PC-3 (cell line): Measurements from ENCODE around the gene UTS2. TPM values are rescaled to one million over a fixed set of nuclear protein-coding genes. Genes with fewer than 3 reads are reported as not detected.

Source experiments
- ATAC-seq: fragments of 200-7000 bp; cut with Tn5 transposase; 2 replicates; pipeline ENCODE4 v1.9.1; 2020; ENCODE audit warnings: mild to moderate bottlenecking, moderate library complexity
- BruUV-seq: library from RNA; stranded (reverse); fragments of 400-500 nt; replicated peaks from 2 replicates; lab custom pipeline; 2021; lab: Mats Ljungman, UMichigan
- CTCF ChIA-PET: fragments of 300-600 bp; sonication (Branson Sonifier 250); formaldehyde crosslinking; loops from one replicate; lab custom pipeline; 2022; ENCODE audit warnings: antibody characterized with exemption; lab: Charles Lee
- POLR2A ChIA-PET: fragments of 300-600 bp; sonication (Branson Sonifier 250); formaldehyde crosslinking; loops from one replicate; lab custom pipeline; 2022; ENCODE audit warnings: antibody characterized with exemption; ENCODE audit not compliant: unreplicated experiment; lab: Charles Lee
- DNase-seq: peaks from one replicate; pipeline ENCODE4 v3.0.0-alpha.2; 2015
- H2AFZ ChIP-seq: fragments of 300-600 bp; sonication (generic); 2 replicates; pipeline ENCODE4 v1.6.0; 2016; ENCODE audit warnings: antibody characterized with exemption, low read length
- H3F3A ChIP-seq: fragments of 300-600 bp; sonication (generic); one replicate; pipeline ENCODE4 v1.6.0; 2017; ENCODE audit warnings: antibody characterized with exemption, low read length, control low read depth, mild to moderate bottlenecking; ENCODE audit not compliant: unreplicated experiment
- H3K27ac ChIP-seq: fragments of 300-600 bp; sonication (generic); 2 replicates; pipeline ENCODE4 v1.5.1; 2016; ENCODE audit warnings: mild to moderate bottlenecking, low read length
- H3K27me3 ChIP-seq: fragments of 300-600 bp; sonication (generic); 2 replicates; pipeline ENCODE4 v1.6.1; 2016; ENCODE audit warnings: low read length, mixed read lengths
- H3K36me3 ChIP-seq: fragments of 300-600 bp; sonication (generic); 2 replicates; pipeline ENCODE4 v1.6.1; 2016; ENCODE audit warnings: low read depth, mixed run types, low read length, mixed read lengths
- H3K4me1 ChIP-seq: fragments of 300-600 bp; sonication (generic); 2 replicates; pipeline ENCODE4 v1.5.1; 2016; ENCODE audit warnings: low read length; ENCODE audit not compliant: insufficient read depth
- H3K4me2 ChIP-seq: fragments of 300-600 bp; sonication (generic); 2 replicates; pipeline ENCODE4 v1.6.0; 2016; ENCODE audit warnings: low read length
- H3K4me3 ChIP-seq: fragments of 300-600 bp; sonication (generic); 2 replicates; pipeline ENCODE4 v1.5.1; 2016; ENCODE audit warnings: mild to moderate bottlenecking, low read length, mixed read lengths
- H3K79me2 ChIP-seq: fragments of 300-600 bp; sonication (generic); 2 replicates; pipeline ENCODE4 v1.6.1; 2017; ENCODE audit warnings: low read length, mixed read lengths
- H3K9ac ChIP-seq: fragments of 300-600 bp; sonication (generic); 2 replicates; pipeline ENCODE4 v1.6.0; 2016; ENCODE audit warnings: mild to moderate bottlenecking, low read length
- H3K9me2 ChIP-seq: fragments of 300-600 bp; sonication (generic); replicated peaks from 2 replicates; pipeline ENCODE4 v1.6.1; 2016; ENCODE audit warnings: mixed run types, low read length, mixed read lengths
- H3K9me3 ChIP-seq: fragments of 300-600 bp; sonication (generic); 2 replicates; pipeline ENCODE4 v1.6.1; 2016; ENCODE audit warnings: low read length, mixed read lengths
- H4K20me1 ChIP-seq: fragments of 300-600 bp; sonication (generic); 2 replicates; pipeline ENCODE4 v1.6.1; 2016; ENCODE audit warnings: low read length, mixed read lengths
- EZH2 ChIP-seq: fragments of 300-600 bp; sonication (generic); IDR thresholded peaks from one replicate; pipeline ENCODE4 v1.6.1; 2017; ENCODE audit warnings: antibody characterized with exemption, mild to moderate bottlenecking, low read length; ENCODE audit not compliant: unreplicated experiment
- EZH2phosphoT487 ChIP-seq: fragments of 300-600 bp; sonication (generic); IDR thresholded peaks from 2 replicates; pipeline ENCODE4 v1.6.1; 2018; ENCODE audit warnings: mild to moderate bottlenecking, antibody characterized with exemption, low read length, borderline replicate concordance
- intact Hi-C: fragments of 100-400 bp; cut with micrococcal nuclease; formaldehyde crosslinking; loops from 2 replicates; pipeline ENCODE4 v1.9.0; 2023
- total RNA-seq: library from RNA; depleted of rRNA; stranded (reverse); fragments of >200 nt; gene quantifications from 2 replicates; pipeline ENCODE4 v1.2.3, GENCODE V29; 2014
- TF ChIP-seq, protein P1 (sequence below): fragments of 300-600 bp; sonication (generic); conservative IDR thresholded peaks from 2 replicates; pipeline ENCODE4 v1.5.1; 2017; ENCODE audit warnings: antibody characterized with exemption, low read depth, mild to moderate bottlenecking, low read length

Gene UTS2
- total RNA-seq, 1 experiment from 2014 or later: not detected

DNA sequence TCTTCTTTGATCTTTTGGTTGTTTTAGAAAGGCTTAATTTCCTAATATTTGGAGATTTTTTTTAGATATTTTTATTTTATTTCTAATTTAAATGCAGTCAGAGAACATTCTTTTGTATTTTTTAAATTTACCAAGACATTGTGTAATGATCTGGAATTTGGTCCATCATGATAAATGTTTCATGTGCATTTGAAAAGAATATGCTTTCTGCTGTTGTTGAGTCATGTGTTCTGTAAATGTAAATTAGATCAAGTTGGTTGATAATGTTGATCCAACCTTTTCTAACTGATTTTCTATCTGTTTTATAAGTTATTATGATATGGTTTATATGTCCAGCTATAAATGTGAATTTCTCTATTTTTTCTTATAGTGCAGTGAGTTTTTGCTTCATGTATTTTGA, 19.8 kb downstream of the UTS2 start:
- no peak for TF ChIP-seq EZH2phosphoT487
- TF ChIP-seq, protein P1, sequence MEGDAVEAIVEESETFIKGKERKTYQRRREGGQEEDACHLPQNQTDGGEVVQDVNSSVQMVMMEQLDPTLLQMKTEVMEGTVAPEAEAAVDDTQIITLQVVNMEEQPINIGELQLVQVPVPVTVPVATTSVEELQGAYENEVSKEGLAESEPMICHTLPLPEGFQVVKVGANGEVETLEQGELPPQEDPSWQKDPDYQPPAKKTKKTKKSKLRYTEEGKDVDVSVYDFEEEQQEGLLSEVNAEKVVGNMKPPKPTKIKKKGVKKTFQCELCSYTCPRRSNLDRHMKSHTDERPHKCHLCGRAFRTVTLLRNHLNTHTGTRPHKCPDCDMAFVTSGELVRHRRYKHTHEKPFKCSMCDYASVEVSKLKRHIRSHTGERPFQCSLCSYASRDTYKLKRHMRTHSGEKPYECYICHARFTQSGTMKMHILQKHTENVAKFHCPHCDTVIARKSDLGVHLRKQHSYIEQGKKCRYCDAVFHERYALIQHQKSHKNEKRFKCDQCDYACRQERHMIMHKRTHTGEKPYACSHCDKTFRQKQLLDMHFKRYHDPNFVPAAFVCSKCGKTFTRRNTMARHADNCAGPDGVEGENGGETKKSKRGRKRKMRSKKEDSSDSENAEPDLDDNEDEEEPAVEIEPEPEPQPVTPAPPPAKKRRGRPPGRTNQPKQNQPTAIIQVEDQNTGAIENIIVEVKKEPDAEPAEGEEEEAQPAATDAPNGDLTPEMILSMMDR: no peak
- no peak for TF ChIP-seq EZH2
- Histone ChIP-seq H2AFZ (no peak overlapping the region), H3K36me3 (no peaks in the 10 kb centered on the region; the same call in none of the 2 replicates), H3K9me3 (no peaks in the 10 kb centered on the region), H3K79me2 (no peaks in the 10 kb centered on the region), H3K27me3 (no peaks in the 10 kb centered on the region), H3K9me2 (no peaks in the 10 kb centered on the region), H3K4me3 (no peak overlapping the region), H3K4me1 (no peaks in the 10 kb centered on the region), H3K4me2 (no peak overlapping the region), H3K9ac (no peak overlapping the region), H3F3A (no peaks in the 10 kb centered on the region), H3K27ac (no peak overlapping the region), H4K20me1 (no peaks in the 10 kb centered on the region)
- ChIA-PET CTCF (no interaction called here), POLR2A (no interaction called here)
- no peak for ATAC-seq
- no peak for DNase-seq
- BruUV-seq: no TSS peak
- intact Hi-C loops: no loop called here

DNA sequence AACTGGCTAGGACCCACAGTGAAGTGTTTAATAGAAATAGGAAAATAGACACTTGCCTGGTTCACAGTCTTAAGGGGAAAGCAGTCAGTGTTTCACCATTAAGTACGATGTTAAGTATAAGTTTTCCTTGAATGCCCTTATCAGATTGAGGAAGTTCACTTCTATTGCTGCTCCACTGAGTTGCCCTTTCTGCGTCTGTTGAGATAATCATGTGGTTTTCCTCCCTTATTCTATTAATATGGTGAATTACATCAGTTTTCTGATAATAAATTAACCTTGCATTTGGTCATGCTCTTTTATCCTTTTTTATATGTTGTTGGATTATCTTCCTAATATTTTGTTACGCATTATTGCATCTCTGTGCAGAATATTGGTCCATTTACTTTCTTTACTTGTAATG, 21.4 kb downstream of the UTS2 start:
- POLR2A ChIA-PET: interaction anchor here (0.6 kb wide), 1 partner anchor 51 kb away, joined by 3 read pairs; no protein-coding TSS in a partner anchor
- CTCF ChIA-PET: no interaction called here
- Histone ChIP-seq H3K4me1 (no peaks in the 10 kb centered on the region), H3K79me2 (no peaks in the 10 kb centered on the region), H3K36me3 (no peaks in the 10 kb centered on the region; the same call in 1 of the 2 replicates), H3K4me3 (no peak overlapping the region), H2AFZ (no peak overlapping the region), H3K9me2 (no peaks in the 10 kb centered on the region), H3K27me3 (no peaks in the 10 kb centered on the region), H3F3A (no peaks in the 10 kb centered on the region), H4K20me1 (no peaks in the 10 kb centered on the region), H3K9ac (no peak overlapping the region), H3K4me2 (no peak overlapping the region), H3K27ac (no peak overlapping the region), H3K9me3 (no peaks in the 10 kb centered on the region)
- no peak for DNase-seq
- no TSS peak for BruUV-seq
- ATAC-seq: no peak
- TF ChIP-seq EZH2: no peak
- TF ChIP-seq, protein P1: no peak
- TF ChIP-seq EZH2phosphoT487: no peak
- intact Hi-C loops: no loop called here

DNA sequence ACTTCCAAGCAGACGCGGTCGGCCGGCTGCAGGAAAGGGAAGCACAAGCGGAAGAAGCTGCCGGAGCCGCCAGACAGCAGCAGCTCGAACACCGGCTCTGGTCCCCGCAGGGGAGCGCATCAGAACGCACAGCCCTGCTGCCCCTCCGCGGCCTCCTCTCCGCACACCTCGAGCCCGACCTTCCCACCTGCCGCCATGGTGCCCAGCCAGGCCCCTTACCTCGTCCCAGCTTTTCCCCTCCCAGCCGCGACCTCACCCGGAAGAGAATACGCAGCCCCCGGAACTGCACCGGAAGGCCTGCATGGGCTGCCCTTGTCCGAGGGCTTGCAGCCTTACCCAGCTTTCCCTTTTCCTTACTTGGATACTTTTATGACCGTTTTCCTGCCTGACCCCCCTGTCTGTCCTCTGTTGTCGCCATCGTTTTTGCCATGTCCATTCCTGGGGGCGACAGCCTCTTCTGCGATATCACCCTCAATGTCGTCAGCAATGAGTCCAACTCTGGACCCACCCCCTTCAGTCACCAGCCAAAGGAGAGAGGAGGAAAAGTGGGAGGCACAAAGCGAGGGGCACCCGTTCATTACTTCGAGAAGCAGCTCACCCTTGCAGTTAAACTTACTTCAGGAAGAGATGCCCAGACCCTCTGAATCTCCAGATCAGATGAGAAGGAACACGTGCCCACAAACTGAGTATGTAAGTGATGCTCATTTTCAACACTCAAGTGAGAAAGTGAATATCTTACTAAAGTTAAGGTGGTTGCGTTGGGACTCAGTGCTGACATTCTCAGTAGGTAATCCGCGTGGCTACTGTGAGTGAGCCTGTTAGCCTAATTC, 25.5 kb downstream of the UTS2 start:
- H3K9me3 ChIP-seq: no peaks in the 10 kb centered on the region
- ATAC-seq: no peak
- no peak overlapping the region for H3K4me3 ChIP-seq
- no peak overlapping the region for H2AFZ ChIP-seq
- no peak overlapping the region for H3K27ac ChIP-seq
- no peak for DNase-seq
- H3K36me3 ChIP-seq: no peaks in the 10 kb centered on the region
- no peaks in the 10 kb centered on the region for H3K4me1 ChIP-seq
- ChIA-PET POLR2A (no interaction called here), CTCF (no interaction called here)
- TF ChIP-seq, protein P1: no peak
- TF ChIP-seq EZH2phosphoT487: no peak
- no peaks in the 10 kb centered on the region for H3K79me2 ChIP-seq
- intact Hi-C loops: no loop called here
- no TSS peak for BruUV-seq
- no peaks in the 10 kb centered on the region for H4K20me1 ChIP-seq
- no peak overlapping the region for H3K4me2 ChIP-seq
- no peaks in the 10 kb centered on the region for H3K27me3 ChIP-seq
- no peak overlapping the region for H3K9ac ChIP-seq
- no peaks in the 10 kb centered on the region for H3K9me2 ChIP-seq
- H3F3A ChIP-seq: no peaks in the 10 kb centered on the region
